ACC112 (cell line): Measurements from ENCODE around the gene SQSTM1.

Source experiments
- H2AFZ ChIP-seq: fragments of 200-600 bp; sonication (generic); one replicate; pipeline ENCODE4 v1.6.0; 2017; ENCODE audit warnings: antibody characterized with exemption, low read length; ENCODE audit not compliant: unreplicated experiment
- H3K27ac ChIP-seq: fragments of 200-600 bp; sonication (generic); 2 replicates; pipeline ENCODE4 v1.5.1; 2014; ENCODE audit warnings: low read depth, mild to moderate bottlenecking, antibody characterized with exemption, low read length, moderate library complexity
- H3K27me3 ChIP-seq: fragments of 200-600 bp; sonication (generic); 2 replicates; pipeline ENCODE4 v1.6.1; 2014; ENCODE audit warnings: mild to moderate bottlenecking, antibody characterized with exemption, low read length, moderate library complexity, mixed read lengths; ENCODE audit not compliant: insufficient read depth
- H3K36me3 ChIP-seq: fragments of 200-600 bp; sonication (generic); 2 replicates; pipeline ENCODE4 v1.6.1; 2016; ENCODE audit warnings: mild to moderate bottlenecking, antibody characterized with exemption, low read length, moderate library complexity, mixed read lengths; ENCODE audit not compliant: insufficient read depth
- H3K4me1 ChIP-seq: fragments of 200-600 bp; sonication (generic); one replicate; pipeline ENCODE4 v1.6.1; 2016; ENCODE audit warnings: low read length, mixed read lengths; ENCODE audit not compliant: insufficient read depth, unreplicated experiment, control insufficient read depth
- H3K4me3 ChIP-seq: fragments of 200-600 bp; sonication (generic); 2 replicates; pipeline ENCODE4 v1.5.1; 2014; ENCODE audit warnings: mild to moderate bottlenecking, low read depth, low read length
- H3K79me2 ChIP-seq: fragments of 200-600 bp; sonication (generic); one replicate; pipeline ENCODE4 v1.6.0; 2016; ENCODE audit warnings: low read length; ENCODE audit not compliant: control insufficient read depth, unreplicated experiment, insufficient read depth

Gene SQSTM1

GRCh38 chr5:179860301-179860700 lies 39.6 kb downstream of the SQSTM1 start:
- Histone ChIP-seq H3K79me2 (peaks cover 10% of the 10 kb centered on the region), H3K4me1 (peaks cover 12% of the 10 kb centered on the region), H3K36me3 (peaks cover 23% of the 10 kb centered on the region; the same call in 1 of the 2 replicates), H3K27ac (no peak overlapping the region), H3K4me3 (no peak overlapping the region; the same call in 1 of the 2 replicates), H2AFZ (no peak overlapping the region), H3K27me3 (no peaks in the 10 kb centered on the region)

- no peak overlapping the region for H2AFZ ChIP-seq
- H3K36me3 ChIP-seq, result peaks cover 24% of the 10 kb centered on the region; the same call in 1 of the 2 replicates
- H3K4me3 ChIP-seq, result no peak overlapping the region
- H3K27ac ChIP-seq, result no peak overlapping the region
- no peaks in the 10 kb centered on the region for H3K27me3 ChIP-seq
- H3K79me2 ChIP-seq, result peaks cover 8% of the 10 kb centered on the region
- H3K4me1 ChIP-seq, result peaks cover 12% of the 10 kb centered on the region
These were observed 41.6 kb downstream of the SQSTM1 start for GRCh38 chr5:179862296-179862695.

- H3K36me3 ChIP-seq, result peaks cover 24% of the 10 kb centered on the region; the same call in 1 of the 2 replicates
- H3K27ac ChIP-seq, result no peak overlapping the region
- H3K79me2 ChIP-seq, result peaks cover 4% of the 10 kb centered on the region
- H2AFZ ChIP-seq, result no peak overlapping the region
- no peaks in the 10 kb centered on the region for H3K27me3 ChIP-seq
- no peak overlapping the region for H3K4me3 ChIP-seq
- peaks cover 12% of the 10 kb centered on the region for H3K4me1 ChIP-seq
These were observed 42.2 kb downstream of the SQSTM1 start for GRCh38 chr5:179862891-179863290.

GRCh38 chr5:179863449-179864085 lies 42.9 kb downstream of the SQSTM1 start:
- peaks cover 24% of the 10 kb centered on the region; the same call in 1 of the 2 replicates for H3K36me3 ChIP-seq
- H3K4me3 ChIP-seq, result no peak overlapping the region
- peaks cover 12% of the 10 kb centered on the region for H3K4me1 ChIP-seq
- H2AFZ ChIP-seq, result no peak overlapping the region
- H3K27me3 ChIP-seq, result no peaks in the 10 kb centered on the region
- H3K27ac ChIP-seq, result no peak overlapping the region
- H3K79me2 ChIP-seq, result no peaks in the 10 kb centered on the region

- Histone ChIP-seq H2AFZ (no peak overlapping the region), H3K4me1 (peaks cover 10% of the 10 kb centered on the region), H3K79me2 (no peaks in the 10 kb centered on the region), H3K36me3 (peaks cover 24% of the 10 kb centered on the region; the same call in 1 of the 2 replicates), H3K4me3 (no peak overlapping the region), H3K27ac (no peak overlapping the region), H3K27me3 (no peaks in the 10 kb centered on the region)
These were observed 44.0 kb downstream of the SQSTM1 start for GRCh38 chr5:179864686-179865085.

- no peaks in the 10 kb centered on the region for H3K79me2 ChIP-seq
- no peak overlapping the region for H3K27ac ChIP-seq
- peaks cover 27% of the 10 kb centered on the region; the same call in 1 of the 2 replicates for H3K36me3 ChIP-seq
- no peaks in the 10 kb centered on the region for H3K4me1 ChIP-seq
- no peak overlapping the region for H3K4me3 ChIP-seq
- H2AFZ ChIP-seq, result no peak overlapping the region
- no peaks in the 10 kb centered on the region for H3K27me3 ChIP-seq
These were observed 45.0 kb downstream of the SQSTM1 start for GRCh38 chr5:179865491-179866240.

GRCh38 chr5:179866241-179867078 lies 45.8 kb downstream of the SQSTM1 start:
- Histone ChIP-seq H3K79me2 (no peaks in the 10 kb centered on the region), H3K27ac (no peak overlapping the region), H3K4me3 (no peak overlapping the region), H3K36me3 (peaks cover 27% of the 10 kb centered on the region; the same call in 1 of the 2 replicates), H3K27me3 (no peaks in the 10 kb centered on the region), H2AFZ (no peak overlapping the region), H3K4me1 (no peaks in the 10 kb centered on the region)

- peaks cover 25% of the 10 kb centered on the region; the same call in 1 of the 2 replicates for H3K36me3 ChIP-seq
- H3K4me1 ChIP-seq, result no peaks in the 10 kb centered on the region
- H3K27me3 ChIP-seq, result no peaks in the 10 kb centered on the region
- H3K27ac ChIP-seq, result no peak overlapping the region
- no peak overlapping the region for H3K4me3 ChIP-seq
- H2AFZ ChIP-seq, result no peak overlapping the region
- H3K79me2 ChIP-seq, result no peaks in the 10 kb centered on the region
These were observed 46.4 kb downstream of the SQSTM1 start for GRCh38 chr5:179867079-179867465.

- H3K79me2 ChIP-seq, result no peaks in the 10 kb centered on the region
- no peak overlapping the region for H3K27ac ChIP-seq
- H3K27me3 ChIP-seq, result no peaks in the 10 kb centered on the region
- no peak overlapping the region for H3K4me3 ChIP-seq
- H2AFZ ChIP-seq, result no peak overlapping the region
- H3K36me3 ChIP-seq, result peaks cover 21% of the 10 kb centered on the region; the same call in 1 of the 2 replicates
- no peaks in the 10 kb centered on the region for H3K4me1 ChIP-seq
These were observed 46.8 kb downstream of the SQSTM1 start for GRCh38 chr5:179867476-179867875.

- Histone ChIP-seq H3K4me3 (no peak overlapping the region), H2AFZ (no peak overlapping the region), H3K27ac (no peak overlapping the region), H3K36me3 (peaks cover 11% of the 10 kb centered on the region; the same call in 1 of the 2 replicates), H3K4me1 (no peaks in the 10 kb centered on the region), H3K27me3 (no peaks in the 10 kb centered on the region), H3K79me2 (no peaks in the 10 kb centered on the region)
These were observed 47.8 kb downstream of the SQSTM1 start for GRCh38 chr5:179868541-179868940.
